ENCODE data around the gene FAT2. TPM values are rescaled to one million over a fixed set of nuclear protein-coding genes. Genes with fewer than 3 reads are reported as not detected.

Gene FAT2
- total and polyA plus RNA-seq, 2 donors (not counting 1 experiment from before 2014, with no cell fraction given): not detected

DNA sequence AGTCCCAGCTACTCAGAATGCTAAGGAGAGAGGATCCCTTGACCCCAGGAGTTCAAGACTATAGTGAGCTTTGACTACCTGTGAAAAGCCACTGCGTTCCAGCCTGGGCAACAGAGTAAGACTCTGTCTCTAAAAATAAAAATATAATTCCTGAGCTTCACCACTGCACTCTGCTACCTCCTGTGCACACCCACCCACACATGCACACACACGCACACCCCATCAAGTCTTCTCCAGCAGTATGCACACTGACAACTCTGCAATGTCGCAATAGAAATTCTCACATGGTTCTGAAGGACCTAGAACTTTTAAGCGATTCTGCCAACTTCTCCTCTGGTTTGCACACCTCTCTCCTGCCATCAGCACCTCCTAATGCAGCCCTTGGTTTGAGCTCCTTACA lies 47.5 kb upstream of the FAT2 start:
- Histone ChIP-seq H3K4me2 (replicated peaks; ENCODE audit: low read depth, low read length, poor library complexity, severe bottlenecking) (no peak overlapping the region), H3K79me2 (ENCODE audit: control insufficient read depth, insufficient read depth, low read length) (no peaks in the 10 kb centered on the region), H2AFZ (ENCODE audit: insufficient read depth, low read depth, low read length, poor library complexity, severe bottlenecking) (no peak overlapping the region), H4K20me1 (ENCODE audit: control insufficient read depth, insufficient read depth, low read length, poor library complexity, severe bottlenecking) (no peaks in the 10 kb centered on the region), H3K9me3 (ENCODE audit: control extremely low read depth in 1 of 3, control insufficient read depth in 2 of 3, insufficient read depth in 1 of 3, low read length in 2 of 3) (no peaks in the 10 kb centered on the region), H3K27ac (ENCODE audit: low read length in 2 of 2) (no peak overlapping the region), H3K4me1 (ENCODE audit: control insufficient read depth in 2 of 2, insufficient read depth in 2 of 2, low read length in 2 of 2) (no peaks in the 10 kb centered on the region), H3K36me3 (replicated peaks in 1 of 2; ENCODE audit: control extremely low read depth in 1 of 2, control insufficient read depth in 1 of 2, extremely low read depth in 1 of 2, insufficient read depth in 2 of 2, low read length in 1 of 2) (no peaks in the 10 kb centered on the region), H3K9ac (ENCODE audit: low read length) (no peak overlapping the region), H3K4me3 (ENCODE audit: control extremely low read depth in 1 of 5, extremely low read depth in 1 of 5, insufficient read depth in 1 of 5, low read depth in 2 of 5, low read length in 4 of 5) (no peak overlapping the region), H3K27me3 (replicated peaks in 1 of 4; ENCODE audit: control extremely low read depth in 1 of 4, control insufficient read depth in 3 of 4, insufficient read depth in 4 of 4, low read length in 3 of 4) (peaks cover 0 to 6% (median 3%) of the 10 kb centered on the region in 4 experiments)
- no peak for ATAC-seq (ENCODE audit: low read depth)
- ChIA-PET POLR2A (no interaction called here), CTCF (interaction anchor here (1.0 kb wide), 1 partner anchor 13 kb away, joined by 3 read pairs; no protein-coding TSS in a partner anchor)
- Mint-ChIP-seq H3K9me3 (ENCODE audit: insufficient read depth) (no peaks in the 10 kb centered on the region), H3K4me1 (no peaks in the 10 kb centered on the region), H3K4me3 (no peak overlapping the region), H3K27ac (no peak overlapping the region), H3K27me3 (peaks cover 12% of the 10 kb centered on the region)
- DNase-seq: no peak
- TF ChIP-seq, protein P1, sequence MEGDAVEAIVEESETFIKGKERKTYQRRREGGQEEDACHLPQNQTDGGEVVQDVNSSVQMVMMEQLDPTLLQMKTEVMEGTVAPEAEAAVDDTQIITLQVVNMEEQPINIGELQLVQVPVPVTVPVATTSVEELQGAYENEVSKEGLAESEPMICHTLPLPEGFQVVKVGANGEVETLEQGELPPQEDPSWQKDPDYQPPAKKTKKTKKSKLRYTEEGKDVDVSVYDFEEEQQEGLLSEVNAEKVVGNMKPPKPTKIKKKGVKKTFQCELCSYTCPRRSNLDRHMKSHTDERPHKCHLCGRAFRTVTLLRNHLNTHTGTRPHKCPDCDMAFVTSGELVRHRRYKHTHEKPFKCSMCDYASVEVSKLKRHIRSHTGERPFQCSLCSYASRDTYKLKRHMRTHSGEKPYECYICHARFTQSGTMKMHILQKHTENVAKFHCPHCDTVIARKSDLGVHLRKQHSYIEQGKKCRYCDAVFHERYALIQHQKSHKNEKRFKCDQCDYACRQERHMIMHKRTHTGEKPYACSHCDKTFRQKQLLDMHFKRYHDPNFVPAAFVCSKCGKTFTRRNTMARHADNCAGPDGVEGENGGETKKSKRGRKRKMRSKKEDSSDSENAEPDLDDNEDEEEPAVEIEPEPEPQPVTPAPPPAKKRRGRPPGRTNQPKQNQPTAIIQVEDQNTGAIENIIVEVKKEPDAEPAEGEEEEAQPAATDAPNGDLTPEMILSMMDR (IDR thresholded peaks at IDR 0.05): no peak
- TF ChIP-seq EZH2 (IDR thresholded peaks at IDR 0.05; ENCODE audit: borderline replicate concordance, insufficient read depth, low read depth, low read length, poor library complexity, severe bottlenecking): no peak
- intact Hi-C loops (cut with micrococcal nuclease): no loop called here
- WGBS (ENCODE audit: insufficient coverage): 79% methylated on average over 4 of the region's 4 CpGs

DNA sequence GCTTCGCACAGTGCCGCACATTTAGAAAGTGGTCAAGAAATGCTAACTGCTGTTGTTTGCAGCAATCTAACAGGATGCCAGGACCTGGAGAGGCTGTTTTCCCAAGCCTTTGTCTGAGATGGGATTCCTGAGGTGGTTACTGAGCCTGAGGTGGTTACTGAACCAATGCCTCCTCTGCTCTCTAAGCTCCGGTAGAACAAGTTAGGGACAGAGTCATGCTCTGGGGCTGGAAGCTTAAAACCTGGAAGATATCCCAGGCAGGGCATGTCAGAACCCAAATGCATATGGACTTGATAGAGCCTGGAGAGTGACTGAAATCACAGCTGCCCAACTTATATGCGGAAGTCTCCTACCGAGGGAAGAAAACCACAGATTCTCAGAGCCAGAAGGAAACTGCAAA lies 46.5 kb upstream of the FAT2 start:
- H3K9ac ChIP-seq (ENCODE audit: low read length): no peak overlapping the region
- H4K20me1 ChIP-seq (ENCODE audit: control insufficient read depth, insufficient read depth, low read length, poor library complexity, severe bottlenecking): no peaks in the 10 kb centered on the region
- no peaks in the 10 kb centered on the region for H3K36me3 ChIP-seq (replicated peaks in 1 of 2; ENCODE audit: control extremely low read depth in 1 of 2, control insufficient read depth in 1 of 2, extremely low read depth in 1 of 2, insufficient read depth in 2 of 2, low read length in 1 of 2)
- no peak overlapping the region for H3K4me3 ChIP-seq (ENCODE audit: control extremely low read depth in 1 of 5, extremely low read depth in 1 of 5, insufficient read depth in 1 of 5, low read depth in 2 of 5, low read length in 4 of 5)
- DNase-seq (no peak), ATAC-seq (ENCODE audit: low read depth) (no peak)
- WGBS (ENCODE audit: insufficient coverage): 77% methylated on average over 5 of the region's 5 CpGs
- CTCF ChIA-PET: no interaction called here
- H3K4me2 ChIP-seq (replicated peaks; ENCODE audit: low read depth, low read length, poor library complexity, severe bottlenecking): no peak overlapping the region
- H3K9me3 ChIP-seq (ENCODE audit: control extremely low read depth in 1 of 3, control insufficient read depth in 2 of 3, insufficient read depth in 1 of 3, low read length in 2 of 3): no peaks in the 10 kb centered on the region
- Mint-ChIP-seq H3K27me3 (peaks cover 17% of the 10 kb centered on the region), H3K9me3 (ENCODE audit: insufficient read depth) (no peaks in the 10 kb centered on the region), H3K27ac (no peak overlapping the region), H3K4me3 (no peak overlapping the region), H3K4me1 (no peaks in the 10 kb centered on the region)
- H3K27me3 ChIP-seq (replicated peaks in 1 of 4; ENCODE audit: control extremely low read depth in 1 of 4, control insufficient read depth in 3 of 4, insufficient read depth in 4 of 4, low read length in 3 of 4): peaks cover 0 to 6% (median 3%) of the 10 kb centered on the region in 4 experiments
- intact Hi-C loops (cut with micrococcal nuclease): no loop called here
- no peak overlapping the region for H3K27ac ChIP-seq (ENCODE audit: low read length in 2 of 2)
- H2AFZ ChIP-seq (ENCODE audit: insufficient read depth, low read depth, low read length, poor library complexity, severe bottlenecking): no peak overlapping the region
- TF ChIP-seq, protein P1 (IDR thresholded peaks at IDR 0.05): no peak
- TF ChIP-seq EZH2 (IDR thresholded peaks at IDR 0.05; ENCODE audit: borderline replicate concordance, insufficient read depth, low read depth, low read length, poor library complexity, severe bottlenecking): no peak
- H3K4me1 ChIP-seq (ENCODE audit: control insufficient read depth in 2 of 2, insufficient read depth in 2 of 2, low read length in 2 of 2): no peaks in the 10 kb centered on the region
- POLR2A ChIA-PET: no interaction called here
- H3K79me2 ChIP-seq (ENCODE audit: control insufficient read depth, insufficient read depth, low read length): no peaks in the 10 kb centered on the region
